HG03571 (cell line): Measurements from ENCODE around the gene PDE6B.
"Not testable (repeated sequence)": the region's sequence is repeated elsewhere in the genome, so short reads cannot be mapped to it uniquely, and the experiment has no call there.

Experiments used
- ATAC-seq: cut with Tn5 transposase; IDR thresholded peaks from one replicate; pipeline ENCODE4 v1.9.1; 2021; ENCODE audit not compliant: unreplicated experiment

PDE6B gene

GRCh38 chr4:669806-670559, 44.6 kb downstream of the PDE6B start:
- not testable (repeated sequence) for ATAC-seq

GRCh38 chr4:671769-672168, 46.4 kb downstream of the PDE6B start:
- no peak for ATAC-seq

DNA sequence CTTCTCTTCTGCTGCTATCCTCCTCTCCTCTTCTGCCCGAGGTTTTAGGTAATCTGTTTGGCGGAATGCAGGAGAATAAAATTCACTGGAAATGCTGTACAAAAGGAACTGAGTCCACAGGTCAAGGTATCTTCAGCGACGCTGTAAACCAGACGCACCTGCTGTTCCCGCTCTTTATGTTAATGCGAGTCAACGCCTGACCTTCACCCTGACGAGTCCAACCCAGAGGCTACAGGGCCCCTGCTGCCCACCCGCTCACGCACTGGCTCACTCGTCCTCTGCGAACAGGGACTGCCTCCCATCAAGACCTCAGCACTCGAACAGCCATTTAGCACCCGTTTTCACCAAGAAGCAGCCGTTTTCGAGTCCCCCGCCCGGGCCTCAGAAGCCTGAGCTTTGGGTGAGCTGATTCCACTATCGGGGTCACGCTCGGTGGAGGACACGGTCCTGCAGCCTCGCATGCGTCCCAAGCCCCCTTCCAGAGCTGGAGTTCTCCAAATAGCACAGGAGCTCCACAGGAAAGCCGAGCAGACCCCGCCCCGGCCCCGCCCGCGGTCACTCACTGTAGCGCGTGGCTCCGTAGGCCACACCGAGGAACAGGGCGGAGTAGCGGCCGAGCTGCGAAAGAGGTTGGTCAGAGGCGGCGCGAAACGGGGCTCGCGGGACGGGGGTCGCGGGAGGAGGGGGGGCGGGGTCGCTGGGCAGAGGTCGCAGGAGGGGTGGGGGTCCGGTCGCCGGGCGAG, 48.1 kb downstream of the PDE6B start:
- no peak for ATAC-seq

DNA sequence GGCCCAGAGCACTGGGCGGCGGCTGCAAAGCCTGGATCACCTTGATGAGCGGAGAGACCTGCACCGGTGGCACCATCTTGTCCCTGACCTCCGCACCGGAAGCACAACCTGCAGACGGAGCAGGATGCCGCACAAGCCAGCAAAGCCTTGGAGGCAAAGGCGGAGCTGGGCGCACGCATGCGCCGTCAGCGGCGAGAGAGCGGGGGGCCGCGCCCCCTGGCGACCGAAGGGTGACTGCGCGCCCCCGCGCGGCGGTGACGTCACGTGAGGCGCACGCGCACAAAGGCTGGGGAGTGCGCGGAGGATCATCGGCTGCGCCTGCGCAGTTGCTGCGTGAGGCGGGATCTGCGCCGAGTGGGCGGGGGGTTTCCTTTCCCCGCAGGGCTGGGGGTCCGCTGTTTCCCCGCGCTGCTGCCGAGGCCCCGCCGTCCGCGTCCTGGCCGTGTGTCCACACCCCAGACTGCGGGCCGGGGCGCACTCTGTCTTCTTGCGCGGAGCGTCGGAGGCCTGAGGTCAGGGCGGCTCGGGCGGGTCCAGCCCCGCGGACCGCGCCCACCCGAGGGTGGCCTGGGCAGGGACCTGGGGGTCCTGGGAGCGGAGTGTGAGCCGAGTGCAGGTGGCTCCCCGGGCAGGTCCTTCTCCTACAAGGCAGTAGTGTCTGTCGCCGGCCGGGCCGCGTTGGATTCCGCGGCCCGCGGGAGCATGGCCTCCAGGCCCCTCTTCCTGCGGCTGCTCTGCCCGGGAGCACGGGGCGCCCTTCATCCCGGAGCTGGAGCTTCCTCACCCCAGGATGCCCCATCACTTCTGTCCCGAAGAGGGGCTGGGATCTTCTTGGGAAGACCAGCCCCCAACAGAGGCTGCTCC, 49.0 kb downstream of the PDE6B start, which contains the start of the genes ATP5ME and MYL5:
Gene ATP5ME (minus strand): TSS at position 105 of the 864 bp plus-strand sequence. CDS start 29 bp downstream, at position 76.
Gene MYL5 (plus strand): TSS at position 371 of the 864 bp plus-strand sequence. CDS start 3,485 bp downstream, outside the sequence.
- peak; percentile 77 for ATAC-seq

- no peak for ATAC-seq
These were observed 49.9 kb downstream of the PDE6B start for GRCh38 chr4:675036-675882.

GRCh38 chr4:675980-676870, 50.9 kb downstream of the PDE6B start:
- ATAC-seq = no peak

DNA sequence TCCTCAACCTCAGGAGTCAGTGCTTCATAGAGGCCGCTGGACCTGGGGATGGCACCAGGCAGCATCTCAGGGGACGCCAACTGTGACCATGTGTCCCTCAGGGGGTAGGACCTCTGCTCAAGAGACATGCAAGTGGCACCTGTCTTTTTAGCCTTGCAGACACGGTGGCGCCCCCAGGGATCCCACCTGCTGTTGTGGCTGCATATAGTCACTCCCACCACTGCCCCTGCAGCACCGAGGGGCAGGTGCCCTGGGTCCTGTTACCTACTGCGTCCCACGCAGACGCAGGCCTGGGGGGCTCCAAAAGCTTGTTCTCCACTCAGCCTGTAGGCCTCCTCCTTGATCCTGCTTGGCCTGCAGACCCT, 51.5 kb downstream of the PDE6B start:
- ATAC-seq = no peak

DNA sequence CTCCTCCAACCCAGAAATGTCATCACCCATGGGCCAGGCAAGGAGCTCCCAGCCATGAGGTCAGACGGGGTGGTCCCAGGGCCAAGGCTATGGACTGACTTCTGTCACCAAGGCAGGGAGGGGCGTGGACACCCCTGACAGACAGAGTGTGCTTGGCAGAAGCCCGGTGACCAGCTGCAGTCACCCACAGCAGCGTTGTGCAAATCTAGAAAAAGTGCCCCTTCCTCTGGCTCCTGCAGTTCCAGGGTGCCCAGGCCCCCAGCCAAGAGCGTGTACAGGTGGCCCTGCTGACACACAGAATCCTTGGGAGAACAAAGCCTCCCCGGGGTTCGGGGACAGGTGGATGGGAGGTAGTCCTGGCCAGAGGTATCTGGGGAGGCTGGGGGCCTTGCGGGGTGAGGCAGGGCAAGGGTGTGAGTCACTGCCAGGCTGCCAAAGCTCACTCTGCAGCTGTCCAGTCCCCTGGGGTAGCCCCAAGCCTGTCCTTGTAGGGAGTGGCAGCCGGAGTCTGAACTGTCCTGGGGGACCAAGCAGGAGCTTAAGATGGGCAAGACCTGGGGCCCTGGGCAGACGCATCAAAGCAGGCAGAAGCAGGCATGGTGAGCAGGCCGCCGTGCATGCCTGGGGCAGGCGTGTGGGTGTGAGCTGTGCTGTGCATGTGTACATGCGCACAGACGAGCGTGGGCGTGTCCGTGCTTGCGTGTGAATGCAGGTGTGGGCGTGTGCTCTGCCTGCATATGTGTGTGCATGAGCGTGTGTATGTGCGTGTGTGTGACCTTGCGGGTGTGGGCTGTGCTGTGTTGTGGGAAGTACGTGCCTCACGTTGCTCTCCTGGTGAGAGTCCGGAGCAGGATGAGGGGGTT, 52.3 kb downstream of the PDE6B start:
- no peak for ATAC-seq

GRCh38 chr4:678331-679103, 53.1 kb downstream of the PDE6B start:
- no peak for ATAC-seq

GRCh38 chr4:679104-679481, 53.7 kb downstream of the PDE6B start:
- no peak for ATAC-seq

DNA sequence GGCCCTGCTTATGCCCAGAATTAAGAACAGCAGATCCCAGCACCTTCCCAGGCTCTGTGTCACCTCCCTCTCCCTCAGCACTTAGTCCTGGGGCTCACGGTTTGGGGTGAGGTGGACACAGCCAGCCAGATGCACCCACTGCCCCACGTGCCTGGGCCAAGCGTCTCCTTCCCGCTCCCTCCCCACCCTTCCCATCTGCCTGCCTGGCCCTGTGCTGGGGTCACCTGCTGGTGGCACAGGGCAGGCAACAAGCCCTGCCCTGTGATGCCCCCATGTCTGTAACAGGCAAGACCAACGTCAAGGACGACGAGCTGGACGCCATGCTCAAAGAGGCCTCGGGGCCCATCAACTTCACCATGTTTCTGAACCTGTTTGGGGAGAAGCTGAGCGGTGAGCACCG, 54.3 kb downstream of the PDE6B start:
- no peak for ATAC-seq

GRCh38 chr4:680091-680490, 54.7 kb downstream of the PDE6B start:
- no peak for ATAC-seq

DNA sequence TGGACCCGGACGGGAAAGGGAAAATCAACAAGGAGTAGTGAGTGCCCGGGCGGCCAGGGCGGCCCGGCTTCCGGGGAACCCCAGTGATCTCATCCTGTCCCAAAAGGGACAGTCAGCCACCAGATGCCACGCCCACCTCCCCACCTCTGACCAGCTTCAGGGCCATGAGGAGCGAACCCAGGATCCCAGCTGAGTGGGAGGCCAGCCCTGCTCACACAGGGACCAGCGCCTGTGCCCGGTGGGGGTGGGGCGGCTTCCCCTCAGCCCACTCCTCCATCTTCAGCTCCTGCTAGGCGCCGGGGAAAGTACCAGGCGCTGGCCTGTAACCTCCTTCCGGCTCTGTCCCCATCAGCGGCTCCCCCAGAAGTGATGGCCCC, 55.2 kb downstream of the PDE6B start:
- peak; percentile 28 for ATAC-seq

DNA sequence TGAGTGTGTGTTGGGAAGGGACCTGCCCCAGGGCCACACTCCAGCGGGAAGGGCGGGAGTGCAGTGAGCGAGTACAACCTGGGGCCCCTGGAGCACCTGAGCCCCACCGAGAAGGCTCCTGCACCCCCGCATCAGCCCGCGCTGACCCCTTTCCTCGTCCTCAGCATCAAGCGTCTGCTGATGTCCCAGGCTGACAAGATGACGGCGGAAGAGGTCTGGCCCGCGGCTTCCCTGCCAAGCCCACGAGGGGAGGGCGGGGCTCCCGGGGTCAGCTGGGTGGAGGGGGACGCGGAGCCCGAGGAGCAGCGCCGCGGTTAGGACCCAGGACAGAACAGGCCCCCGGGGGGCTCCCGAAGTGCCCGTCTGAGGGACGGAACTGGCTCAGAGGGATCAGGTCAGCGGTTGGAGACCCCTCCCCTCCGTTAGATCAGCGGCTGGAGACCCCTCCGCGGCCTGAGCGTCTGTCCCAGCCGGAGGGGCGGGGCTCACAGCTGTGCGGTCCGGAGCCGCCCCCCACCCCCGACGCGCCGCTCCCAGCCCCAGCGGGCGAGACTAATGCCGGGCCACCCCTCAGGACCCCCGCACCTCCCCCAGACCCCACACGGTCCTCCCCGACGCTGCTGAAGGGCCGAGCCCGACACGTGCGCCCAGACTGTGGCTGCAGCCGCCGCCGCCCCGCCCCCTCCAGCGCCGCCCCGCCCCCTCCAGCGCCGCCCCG, 55.7 kb downstream of the PDE6B start:
- ATAC-seq = peak; percentile 35

- ATAC-seq = no peak
These were observed 56.5 kb downstream of the PDE6B start for GRCh38 chr4:681736-682451.

GRCh38 chr4:682490-683172, 57.3 kb downstream of the PDE6B start:
- no peak for ATAC-seq
